Activated T-cell treated with anti-CD3 and anti-CD28 coated beads, Interleukin-2, amount 50 U/mL, for 48 hours (primary cell): ENCODE measurements around the gene FHIT.
"Not testable (repeated sequence)": the region's sequence is repeated elsewhere in the genome, so short reads cannot be mapped to it uniquely, and the experiment has no call there.

Experiments
- DNase-seq, 2 experiments: peaks; one replicate each; pipeline ENCODE4 v3.0.0-alpha.2; 2020

FHIT gene

DNA sequence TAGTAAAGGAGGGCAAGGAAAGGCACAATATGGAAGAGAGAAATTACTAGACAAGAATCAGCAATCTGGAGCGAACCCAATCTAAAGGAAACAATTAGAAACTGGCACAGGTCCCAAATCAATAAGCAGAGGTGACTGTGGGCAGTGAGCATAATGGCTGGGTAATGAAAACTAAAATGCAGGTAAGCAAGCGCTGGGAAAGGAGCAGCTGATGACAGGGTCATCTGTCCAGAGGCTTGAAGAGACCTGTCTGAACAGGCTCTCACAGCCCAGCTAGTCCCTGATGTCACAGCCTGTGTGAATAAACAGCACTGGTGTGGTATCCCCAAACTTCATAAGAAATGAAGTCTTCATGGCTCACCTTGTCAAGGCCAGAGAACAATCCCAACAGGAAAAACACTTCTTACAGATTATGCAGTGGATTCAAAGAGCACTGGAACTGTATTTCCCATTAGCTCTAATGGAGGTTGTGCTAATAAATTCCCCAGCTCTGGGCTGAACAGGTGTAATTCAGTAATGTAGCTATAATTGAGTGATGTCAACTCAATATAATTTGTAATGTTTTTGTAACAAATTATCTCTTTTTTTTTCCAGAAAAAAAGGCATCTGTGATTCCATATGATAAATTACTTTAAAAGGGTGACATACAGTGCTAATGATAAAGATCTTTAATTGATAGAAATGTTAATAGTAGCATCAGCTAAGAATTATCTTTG is 197.3 kb downstream of the FHIT start:
- no peak for DNase-seq

DNA sequence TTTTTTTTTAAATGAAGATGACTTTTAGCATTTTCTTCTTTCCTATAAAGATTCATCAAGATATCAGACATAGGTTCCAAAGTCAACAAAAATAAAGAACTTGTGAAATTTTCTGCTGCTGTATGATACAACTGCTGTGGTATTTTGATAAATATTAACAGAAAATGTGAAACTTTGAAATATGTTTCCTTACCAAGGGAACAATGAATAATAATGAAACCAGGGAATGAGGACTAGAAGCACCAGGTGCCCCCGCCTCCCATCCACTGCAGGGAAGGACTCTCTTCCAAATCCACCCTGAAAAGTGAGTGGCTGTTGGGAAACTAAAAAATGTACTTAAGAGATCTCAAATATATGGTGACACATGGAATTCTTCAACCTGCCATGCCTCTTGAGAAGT is 198.4 kb downstream of the FHIT start:
- DNase-seq = no peak

DNA sequence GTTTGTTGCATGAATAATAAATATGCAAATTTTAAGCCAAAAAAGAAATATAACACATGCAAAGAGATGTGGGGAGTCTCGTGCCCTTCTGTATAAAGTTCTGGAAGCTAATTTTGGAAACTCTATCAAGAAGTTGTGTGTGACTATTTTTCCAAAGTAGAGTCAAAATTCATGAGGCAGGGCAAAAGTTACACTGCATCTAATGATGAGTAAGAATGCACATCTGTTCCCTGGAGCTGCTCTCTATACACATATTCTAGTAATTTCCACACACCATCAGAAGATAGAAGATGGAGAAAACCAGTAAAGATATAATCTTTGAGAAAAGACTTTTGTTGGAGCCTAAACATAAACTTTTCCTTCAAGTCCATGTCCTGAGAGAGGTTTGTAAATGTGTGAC is 199.6 kb downstream of the FHIT start:
- DNase-seq = no peak

DNA sequence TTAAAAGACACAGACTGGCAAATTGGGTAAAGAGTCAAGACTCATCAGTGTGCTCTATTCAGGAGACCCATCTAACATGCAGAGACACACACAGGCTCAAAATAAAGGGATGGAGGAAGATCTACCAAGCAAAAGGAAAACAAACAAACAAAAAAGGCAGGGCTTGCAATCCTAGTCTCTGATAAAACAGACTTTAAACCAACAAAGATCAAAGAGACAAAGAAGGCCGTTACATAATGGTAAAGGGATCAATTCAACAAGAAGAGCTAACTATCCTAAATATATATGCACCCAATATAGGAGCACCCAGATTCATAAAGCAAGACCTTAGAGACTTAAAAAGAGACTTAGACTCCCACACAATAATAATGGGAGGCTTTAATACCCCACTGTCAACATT is 206.1 kb downstream of the FHIT start:
- DNase-seq = not testable (repeated sequence)

DNA sequence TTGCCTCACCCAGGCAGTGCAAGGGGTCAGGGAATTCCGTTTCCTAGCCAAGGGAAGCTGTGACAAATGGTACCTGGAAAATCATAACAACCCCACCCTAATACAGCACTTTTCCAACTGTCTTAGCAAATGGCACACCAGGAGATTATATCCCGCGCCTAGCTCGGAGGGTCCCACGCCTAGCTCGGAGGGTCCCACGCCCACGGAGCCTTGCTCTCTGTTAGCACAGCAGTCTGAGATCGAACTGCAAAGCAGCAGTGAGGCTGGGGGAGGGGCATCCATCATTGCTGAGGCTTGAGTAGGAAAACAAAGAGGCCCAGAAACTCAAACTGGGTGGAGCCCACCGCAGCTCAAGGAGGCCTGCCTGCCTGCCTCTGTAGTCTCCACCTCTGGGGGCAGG is 208.1 kb downstream of the FHIT start:
- no peak for DNase-seq

DNA sequence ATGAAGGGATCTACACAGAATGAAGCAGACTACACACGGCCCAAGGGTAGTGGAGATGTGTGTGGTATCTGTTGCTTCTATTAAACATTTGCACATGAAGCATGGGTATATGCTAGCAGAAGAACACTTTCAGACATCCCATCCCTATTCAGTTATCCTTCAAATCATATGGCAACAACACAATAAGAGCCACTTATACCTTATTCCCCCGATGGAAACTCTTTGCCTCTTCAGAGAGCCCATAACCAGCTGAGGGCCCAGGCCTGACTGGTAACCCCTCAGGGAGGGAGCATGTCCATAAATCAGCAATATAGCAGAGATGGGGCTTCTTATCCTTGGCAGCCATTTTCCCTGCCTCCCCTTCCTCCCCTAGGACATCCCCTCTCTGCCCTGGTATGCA is 210.6 kb downstream of the FHIT start:
- DNase-seq = no peak

DNA sequence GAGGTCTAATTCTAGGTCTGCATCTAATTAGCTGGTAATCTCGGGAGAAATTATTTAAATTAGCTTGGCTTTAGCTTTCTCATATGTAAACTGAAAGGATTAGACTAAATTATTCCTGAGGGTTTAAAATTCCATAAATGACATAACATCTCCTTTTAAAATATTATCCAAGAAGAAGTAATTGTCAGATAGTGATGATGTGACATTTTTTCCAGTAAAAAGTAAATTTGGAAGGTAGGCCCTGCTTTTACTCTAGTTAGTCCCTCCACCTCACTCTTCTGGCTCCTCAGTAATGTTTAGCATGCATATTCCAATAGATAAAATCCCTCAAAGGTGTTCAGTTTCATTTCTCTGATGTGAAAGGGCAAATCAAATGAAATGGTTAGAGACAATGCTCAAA is 215.7 kb downstream of the FHIT start:
- no peak for DNase-seq

DNA sequence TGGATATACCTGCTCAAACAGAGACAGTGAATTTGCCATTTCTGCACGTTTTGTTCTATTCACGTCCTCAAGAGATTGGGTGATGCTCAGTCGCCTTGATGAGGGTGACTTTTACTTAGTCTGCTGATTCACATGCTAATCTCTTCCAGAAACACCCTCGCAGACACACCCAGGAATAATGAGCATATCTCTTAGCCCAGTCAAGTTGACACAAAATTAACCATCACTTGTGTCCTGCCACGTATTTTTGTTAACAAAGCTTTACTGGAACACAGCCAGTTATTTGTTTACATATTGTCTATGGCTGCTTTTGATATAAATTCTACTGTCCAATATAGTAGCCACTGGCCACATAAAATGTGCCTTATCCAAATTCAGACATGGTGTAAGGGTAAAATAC is 218.3 kb downstream of the FHIT start:
- DNase-seq = no peak

DNA sequence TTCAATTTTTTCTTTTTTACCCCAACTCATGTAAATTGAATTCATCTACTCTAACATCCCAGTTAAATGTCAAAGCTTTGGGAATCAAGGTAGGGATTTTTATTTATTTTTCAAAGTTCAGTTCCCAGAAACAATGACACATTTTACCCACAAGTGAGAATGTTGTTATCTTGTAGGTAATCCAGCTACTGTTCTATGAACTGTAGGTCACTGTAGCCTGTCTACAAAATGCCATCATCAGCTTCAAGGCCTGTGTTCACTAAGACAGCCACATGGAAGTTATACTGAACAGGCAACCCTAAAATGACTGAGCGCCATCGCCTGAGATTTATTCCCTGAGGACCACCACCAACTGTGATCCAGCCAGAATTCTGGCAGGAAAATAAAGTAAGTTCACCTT is 219.7 kb downstream of the FHIT start:
- DNase-seq = no peak

DNA sequence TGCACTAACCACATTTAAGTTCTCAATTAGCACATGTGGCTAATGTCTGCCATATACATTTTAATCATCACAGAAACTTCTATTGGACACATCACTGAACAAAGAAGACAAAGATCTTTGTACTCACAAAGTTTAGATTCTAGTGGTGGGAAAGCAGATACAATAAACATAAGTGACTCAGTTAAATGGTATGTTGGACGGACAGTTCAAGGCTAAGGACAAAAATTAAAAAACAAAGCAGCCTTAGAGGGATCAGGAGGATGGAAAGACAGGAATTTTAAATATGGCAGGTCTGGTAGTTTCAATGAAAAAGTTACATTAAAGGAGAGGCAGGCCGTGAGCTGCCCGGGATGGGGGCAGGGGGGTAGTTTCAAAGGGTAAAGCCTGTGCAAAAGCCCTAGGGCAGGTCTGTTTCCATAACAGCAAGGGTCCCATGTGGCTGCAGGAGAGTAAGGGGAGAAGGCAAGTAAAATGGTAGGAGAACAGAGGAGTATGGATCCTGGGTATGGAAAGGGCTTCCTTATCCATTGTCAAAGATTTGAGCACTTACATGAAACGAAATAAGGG is 220.7 kb downstream of the FHIT start:
- no peak for DNase-seq

DNA sequence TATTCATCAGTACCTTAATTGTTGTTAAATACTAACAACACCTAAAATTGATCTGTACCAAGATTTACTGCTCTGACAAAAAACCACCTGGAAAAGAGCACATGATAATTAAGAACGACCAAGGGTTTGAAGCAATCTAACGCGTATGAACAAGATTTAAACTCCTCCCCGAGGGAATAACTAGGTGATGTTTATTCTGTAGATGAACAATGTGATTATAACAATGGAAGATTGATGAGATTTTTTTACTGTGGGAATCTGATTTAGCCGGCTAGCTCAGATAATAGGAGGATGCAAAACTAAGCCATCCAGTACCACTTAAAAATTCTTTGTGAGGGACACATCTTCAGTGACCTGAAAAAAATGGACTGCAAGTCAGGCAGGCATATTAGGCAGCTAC is 222.1 kb downstream of the FHIT start:
- no peak for DNase-seq

DNA sequence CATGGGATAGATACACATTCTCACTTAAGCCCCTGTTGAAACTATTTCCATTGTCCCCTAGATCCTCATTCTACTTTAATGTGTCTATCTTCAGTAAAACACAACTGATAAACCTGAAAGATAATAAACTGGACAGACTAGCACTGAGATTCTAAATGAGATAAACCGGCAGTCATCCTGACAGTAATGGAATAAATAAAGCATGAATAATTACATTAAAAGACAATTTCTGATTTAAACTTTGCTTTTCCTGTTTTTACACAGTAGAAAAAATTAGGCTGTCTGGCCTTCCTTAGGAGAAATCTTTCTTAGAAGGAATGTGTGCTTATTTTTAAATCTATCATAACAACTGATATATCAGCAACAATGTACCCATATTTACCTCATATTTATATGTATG is 232.4 kb downstream of the FHIT start:
- DNase-seq = no peak

DNA sequence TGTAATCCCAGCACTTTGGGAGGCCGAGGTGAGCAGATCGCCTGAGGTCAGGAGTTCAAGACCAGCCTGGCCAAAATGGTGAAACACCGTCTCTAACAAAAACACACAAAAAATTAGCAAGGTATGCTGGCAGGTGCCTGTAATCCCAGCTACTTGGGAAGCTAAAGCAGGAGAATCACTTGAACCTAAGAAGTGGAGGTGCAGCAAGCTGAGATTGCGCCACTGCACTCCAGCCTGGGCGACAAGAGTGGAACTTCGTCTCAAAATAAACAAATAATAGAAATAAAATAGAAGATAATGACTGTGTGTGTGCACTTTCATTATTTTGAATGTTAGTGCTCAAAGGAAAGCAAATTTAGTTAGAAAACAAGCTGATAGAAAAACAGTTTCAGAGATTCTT is 234.2 kb downstream of the FHIT start:
- not testable (repeated sequence) for DNase-seq

DNA sequence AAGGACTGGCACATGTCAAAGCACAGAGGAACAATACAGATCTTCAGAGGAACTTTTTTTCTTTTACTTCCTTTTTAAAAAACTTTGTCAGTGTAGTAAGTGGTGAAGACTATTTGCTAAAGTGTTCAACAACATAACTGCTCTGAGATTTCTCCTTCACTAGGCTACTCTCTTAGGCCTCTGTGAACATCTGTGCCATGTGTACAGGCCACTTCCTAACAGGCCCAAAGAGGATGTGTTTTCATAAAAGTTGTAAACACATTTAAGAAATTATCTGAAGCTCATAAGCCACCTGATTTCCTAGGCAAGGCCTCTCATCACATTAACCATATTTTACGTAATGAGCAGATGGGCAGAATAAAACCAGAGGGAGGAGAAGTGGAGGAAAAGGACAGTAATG is 235.4 kb downstream of the FHIT start:
- DNase-seq = no peak

DNA sequence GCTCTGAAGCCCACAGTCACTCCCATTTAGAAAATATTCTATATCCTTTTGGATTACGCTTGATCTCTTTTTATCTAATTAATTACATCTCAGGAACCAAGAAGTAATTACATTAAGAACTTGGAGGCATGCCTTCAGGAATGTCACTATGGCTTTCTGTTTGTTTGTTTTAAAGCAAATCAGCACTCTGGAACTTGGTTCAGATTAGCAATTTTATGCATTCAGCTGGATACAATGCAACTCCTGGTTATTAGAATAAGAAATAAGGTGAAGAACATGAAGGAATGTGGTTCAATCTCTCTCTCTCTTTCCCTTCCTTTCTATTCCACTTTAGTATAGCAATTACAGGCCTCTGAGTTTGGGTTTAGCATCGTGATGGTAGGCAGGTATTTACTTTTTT is 235.8 kb downstream of the FHIT start:
- no peak for DNase-seq

DNA sequence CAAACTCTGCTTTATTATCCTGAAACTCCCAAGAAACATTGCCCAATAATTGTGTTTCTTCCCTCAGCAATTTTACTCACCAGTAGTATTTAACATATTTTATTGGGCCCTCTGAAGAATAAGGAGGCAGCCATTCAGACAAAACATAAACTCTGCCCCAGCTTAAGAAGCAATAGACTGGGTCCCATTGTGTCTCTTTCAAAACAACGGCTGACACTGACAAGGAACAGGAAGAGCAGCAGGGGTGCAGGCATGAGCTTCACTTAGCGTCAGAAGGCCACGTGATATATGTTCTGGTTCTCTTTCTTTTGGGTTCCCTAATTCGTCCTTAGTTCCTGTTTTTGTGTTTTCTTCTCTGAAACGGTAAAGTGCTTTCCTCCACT is 242.3 kb downstream of the FHIT start:
- no peak for DNase-seq

DNA sequence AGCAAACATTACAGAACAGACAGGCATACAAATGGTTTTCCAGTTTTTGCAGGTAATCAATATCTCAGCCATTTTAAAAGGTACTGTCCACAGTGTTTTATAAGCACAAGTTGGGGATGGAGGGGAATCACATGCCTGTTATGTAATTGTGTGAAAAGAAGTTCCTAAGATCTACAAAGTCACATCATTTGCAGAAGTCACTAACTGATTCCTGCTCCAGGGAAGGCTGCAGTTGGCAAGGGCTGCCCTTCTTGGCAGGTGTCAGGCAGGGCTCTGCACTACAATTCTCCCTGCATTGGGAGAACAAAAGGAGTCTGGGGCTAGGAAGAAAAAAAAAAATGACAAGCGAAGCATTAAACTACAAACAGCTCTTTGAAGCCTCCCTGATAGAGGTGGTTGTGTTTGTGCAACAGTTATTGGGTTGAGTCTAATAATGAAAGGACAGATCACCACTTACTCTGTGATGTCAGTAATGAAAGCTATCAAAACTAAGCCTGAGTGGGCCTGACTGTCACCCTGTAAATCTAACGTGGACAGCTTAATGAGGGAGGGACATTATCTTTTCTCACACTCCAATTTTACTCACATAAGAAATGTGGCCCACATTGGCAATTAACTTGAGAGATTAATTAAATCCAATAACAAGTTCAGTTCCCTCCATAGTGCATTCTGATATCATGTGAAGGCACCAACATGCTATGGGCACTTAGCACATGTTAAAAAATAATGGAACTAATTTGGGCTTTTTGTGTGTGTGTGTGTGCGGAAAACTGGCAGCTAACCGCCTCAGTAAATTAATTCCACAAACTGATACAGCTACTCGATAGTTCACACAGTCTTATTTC is 242.9 kb downstream of the FHIT start:
- no peak for DNase-seq

DNA sequence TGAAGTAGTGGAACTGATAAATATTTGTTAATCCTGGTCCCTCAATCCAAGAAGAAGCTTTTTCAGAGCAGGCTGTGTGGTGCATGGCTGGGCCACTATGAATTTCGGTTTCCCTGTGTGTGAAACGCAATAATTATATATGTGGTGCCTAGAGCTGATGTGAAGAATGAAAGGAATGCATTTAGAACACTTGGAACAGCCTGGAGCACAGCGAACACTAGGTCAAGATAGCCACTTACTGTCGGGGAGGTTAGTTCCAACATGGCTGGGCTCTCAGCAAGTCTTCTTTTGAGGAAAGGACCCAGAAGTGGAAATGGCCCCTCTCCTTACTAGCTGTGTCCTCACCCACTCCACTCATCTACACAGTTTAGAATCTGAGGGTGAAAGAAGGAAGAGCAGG is 245.7 kb downstream of the FHIT start:
- DNase-seq = no peak

DNA sequence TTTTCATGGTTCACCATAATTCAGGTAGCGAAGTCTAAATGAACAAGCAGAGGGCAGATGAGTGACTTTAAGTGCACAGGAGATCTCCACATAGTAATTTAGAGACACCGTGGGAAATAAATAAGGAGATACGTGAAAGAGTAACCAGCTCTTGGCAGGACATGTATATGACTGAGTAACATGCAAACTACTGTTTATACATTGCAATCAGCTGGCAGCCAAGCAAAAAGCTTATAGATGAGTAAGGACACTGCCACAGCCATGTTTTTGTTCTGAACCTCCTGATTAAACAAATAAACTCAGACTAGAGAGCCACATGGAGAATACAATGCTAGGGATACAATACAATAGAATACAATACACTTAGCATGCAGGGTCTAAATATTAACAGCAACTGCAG is 252.4 kb downstream of the FHIT start:
- DNase-seq = no peak

DNA sequence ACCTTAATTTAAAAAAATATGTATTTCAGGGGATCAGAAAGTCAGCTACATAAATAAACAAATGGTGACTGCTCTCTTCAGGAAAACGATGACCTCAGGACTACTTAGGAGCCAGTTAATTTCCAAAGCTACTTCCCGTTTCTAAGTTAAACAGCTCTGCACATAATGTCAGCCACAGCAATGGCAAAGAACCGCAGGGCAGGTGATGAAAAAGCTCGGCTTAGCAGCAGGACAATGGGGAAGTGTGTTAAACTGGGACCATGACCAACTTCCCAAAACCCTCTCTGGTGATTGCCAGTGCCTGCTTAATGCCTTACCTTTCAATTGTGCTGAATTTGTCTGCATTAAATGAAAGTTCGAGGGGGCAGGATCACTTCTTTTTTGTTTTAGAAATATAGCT is 258.9 kb downstream of the FHIT start:
- DNase-seq = no peak

DNA sequence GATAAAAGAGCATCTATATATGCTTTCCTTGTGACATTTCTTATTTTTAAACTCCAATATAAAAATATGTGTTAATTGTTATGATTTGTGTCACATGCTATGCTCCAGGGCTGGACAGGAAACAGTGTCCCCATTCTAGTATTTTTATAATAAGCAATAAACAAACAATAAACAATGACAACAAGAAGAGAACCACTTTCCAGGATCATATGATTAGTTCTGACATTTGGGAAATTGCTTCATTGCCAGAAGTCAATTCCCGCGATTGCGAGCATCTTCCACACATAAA is 260.9 kb downstream of the FHIT start:
- no peak for DNase-seq

DNA sequence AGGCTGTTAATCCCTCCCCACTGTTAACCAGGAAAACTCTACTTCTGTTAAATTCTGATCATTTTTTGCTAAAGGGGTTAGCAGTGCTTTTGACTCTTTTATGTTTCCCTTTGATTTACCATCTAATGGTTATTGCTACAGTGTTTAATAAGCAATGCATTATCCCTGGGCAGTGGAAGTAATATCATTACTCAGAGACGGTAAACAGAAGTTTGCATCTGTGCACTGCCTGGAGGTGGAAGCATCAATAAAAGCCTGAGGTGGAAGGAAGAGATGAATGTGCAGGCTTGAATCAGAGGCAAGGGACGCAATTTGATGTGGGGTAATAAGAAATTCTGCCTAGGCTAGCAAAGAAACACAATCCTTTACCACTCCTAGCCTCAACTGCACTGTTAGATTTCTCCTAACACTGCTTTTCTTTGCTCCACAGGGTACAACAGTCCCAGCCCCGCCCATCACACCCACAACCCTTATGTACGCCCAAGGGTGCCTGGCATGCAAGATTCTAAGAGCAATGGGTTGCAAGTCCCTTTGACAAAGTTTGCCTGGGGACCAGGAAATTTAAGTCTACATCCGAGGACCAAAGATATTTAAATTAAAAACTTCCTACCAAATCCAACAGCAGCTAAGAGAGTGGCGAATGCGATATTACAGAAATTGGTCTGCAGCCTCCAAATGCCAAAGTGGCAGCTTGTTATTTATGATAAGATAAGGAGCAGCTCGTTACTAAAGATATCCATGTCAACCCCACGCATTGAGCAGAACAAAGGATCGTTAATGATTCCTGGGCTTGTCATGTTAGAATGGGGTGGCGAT is 261.4 kb downstream of the FHIT start:
- DNase-seq = no peak

DNA sequence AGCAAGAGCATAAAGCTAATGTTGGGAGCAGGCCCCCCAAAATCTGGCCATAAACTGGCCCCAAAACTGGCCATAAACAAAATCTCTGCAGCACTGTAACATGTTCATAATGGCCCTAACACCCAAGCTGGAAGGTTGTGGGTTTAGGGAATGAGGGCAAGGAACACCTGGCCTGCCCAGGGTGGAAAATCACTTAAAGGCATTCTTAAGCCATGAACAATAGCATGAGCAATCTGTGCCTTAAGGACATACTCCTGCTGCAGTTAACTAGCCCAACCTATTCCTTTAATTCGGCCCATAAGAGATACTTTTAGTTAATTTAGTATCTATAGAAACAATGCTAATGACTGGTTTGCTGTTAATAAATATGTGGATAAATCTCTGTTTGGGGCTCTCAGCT is 264.1 kb downstream of the FHIT start:
- DNase-seq = not testable (repeated sequence)

DNA sequence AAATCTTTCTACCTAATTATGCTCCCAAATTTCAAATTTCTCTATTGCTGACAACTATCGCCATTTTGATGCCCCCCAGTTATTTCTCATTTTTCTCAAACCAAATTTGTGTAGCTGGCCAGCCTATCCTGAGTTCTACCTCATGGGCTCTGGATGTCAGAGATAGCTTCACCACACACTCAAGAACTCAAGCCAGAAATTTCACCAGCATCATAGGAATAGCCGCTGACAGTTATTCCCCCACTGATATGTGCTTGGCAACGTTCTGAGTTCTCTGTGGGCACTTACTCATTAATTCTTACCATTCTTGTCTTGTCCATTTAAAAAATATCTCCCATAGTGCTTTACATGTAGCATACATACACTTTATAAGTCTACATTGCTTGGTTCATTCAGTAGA is 264.7 kb downstream of the FHIT start:
- DNase-seq = no peak
